HG02885 (cell line): Measurements from ENCODE around the gene GINS2.

ENCODE experiments used
- ATAC-seq: cut with Tn5 transposase; IDR thresholded peaks from one replicate; pipeline ENCODE4 v1.9.1; 2021; ENCODE audit warnings: mild to moderate bottlenecking; ENCODE audit not compliant: unreplicated experiment, poor library complexity

Gene GINS2

DNA sequence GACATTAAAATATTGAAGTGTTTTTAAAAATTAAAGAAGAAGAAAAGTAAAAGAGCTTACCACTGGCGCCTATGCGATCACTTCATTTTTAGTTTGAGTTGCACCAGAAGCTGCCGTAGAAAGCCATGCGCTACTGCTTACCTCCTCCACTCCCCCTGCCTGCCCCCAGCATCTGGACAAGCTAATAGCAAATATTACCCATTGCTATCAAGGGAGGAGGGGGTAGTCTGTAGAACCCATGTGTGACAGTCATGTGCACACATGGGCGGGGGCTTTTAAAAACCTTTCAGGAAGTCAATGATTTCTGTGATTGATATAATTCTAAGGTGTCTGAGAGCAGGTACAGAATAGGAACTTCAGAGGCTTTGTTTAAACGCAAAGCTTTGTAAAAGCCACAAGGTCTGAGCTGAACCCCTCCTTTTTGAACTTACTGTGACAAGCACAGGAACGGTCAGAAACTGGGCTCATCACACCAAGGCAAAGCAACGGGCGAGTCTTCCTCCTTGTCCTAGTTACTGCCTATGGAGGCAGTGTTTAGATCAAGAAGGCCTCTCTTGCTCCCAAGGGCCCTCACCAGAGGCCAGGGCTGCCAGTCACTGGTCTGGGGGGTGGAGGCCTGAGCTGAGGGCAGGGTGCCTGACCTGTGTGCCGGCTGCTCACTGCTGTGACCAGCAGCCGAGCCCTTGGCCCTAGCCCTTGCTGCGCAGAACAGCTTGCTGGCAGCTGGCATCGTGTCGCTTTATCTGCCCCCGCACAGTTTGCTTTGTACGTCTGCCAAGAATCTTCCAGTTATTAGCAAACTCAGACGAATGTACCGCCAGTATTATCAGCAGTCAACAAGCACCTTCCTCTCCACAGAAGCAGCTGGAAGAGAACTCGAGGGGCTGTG lies 15.0 kb downstream of the GINS2 start:
- ATAC-seq: no peak

DNA sequence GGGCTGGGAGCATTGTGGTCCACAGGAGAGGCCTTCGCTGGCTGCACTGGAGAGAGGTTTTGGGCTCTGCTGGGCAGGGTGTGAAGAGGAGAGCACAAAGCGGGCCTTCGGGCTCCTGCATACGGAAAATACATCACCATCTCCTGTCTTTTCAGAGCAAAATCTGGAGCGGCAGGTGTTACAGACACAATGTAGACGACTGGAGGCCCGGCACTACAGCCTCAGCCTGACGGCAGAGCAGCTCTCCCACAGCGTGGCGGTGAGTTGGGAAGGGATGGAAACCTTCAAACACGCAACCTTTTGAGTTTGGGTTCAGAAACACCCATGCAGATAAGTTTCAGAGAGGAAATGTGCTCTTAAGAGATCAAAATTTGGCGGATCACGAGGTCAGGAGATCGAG lies 17.9 kb downstream of the GINS2 start:
- no peak for ATAC-seq

DNA sequence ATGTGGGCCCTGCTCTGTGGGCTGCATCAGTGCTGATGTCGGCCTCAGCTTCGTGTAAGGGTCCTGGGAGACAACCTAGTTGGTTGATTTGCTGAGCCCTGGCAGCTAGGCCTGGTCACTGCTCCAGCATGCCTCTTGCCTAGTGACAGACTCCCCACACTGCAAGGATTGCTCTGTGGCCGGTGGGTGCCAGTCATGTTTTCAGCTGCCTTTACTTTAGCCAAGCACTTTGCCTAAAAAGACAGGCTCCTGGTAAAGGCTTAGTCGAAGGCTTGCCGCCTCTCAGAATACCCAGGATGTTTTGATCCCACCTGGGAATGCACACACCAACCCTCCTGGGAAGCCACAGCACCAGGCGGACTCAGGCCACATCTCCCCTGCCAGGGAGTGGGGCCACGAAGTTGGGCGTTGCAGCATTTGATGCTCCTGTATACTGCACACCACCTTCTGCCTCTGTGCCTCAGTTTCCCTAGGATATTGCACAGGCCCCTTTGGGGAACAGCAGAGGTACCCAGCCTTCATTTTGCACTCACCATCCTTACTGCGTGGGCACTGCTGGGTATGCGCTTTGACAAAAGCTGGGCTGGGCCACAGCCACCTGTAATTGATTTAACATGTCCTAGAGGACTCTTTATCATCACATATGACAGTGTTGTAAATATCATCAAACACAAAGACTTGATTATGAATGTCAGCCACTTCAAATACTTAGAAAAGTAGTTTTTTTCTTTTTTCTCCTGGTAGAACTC lies 19.9 kb downstream of the GINS2 start:
- no peak for ATAC-seq

DNA sequence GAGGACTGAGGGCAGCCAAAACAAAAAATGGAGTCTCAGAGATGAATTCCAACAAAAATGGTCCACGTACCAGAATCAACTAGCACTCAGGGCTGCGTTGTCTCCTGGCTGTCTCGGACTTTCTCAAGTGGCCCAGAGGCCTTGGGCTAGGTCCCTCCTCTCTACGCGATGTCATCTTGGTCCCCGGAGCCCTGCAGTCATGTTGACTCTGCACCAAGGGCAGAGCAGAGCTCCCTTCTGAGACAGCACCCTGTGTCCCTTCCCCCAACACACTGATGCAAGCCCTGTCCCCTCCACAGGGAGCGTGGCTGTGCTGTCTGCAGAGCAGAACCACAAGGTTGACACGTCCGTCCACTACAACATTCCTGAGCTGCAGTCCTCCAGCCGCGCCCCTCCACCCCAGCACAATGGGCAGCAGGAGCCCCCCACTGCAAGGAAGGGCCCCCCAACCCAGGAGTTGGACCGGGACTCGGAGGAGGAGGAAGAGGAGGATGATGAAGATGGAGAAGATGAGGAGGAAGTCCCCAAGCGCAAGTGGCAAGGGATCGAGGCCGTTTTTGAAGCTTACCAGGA lies 20.8 kb downstream of the GINS2 start:
- no peak for ATAC-seq

DNA sequence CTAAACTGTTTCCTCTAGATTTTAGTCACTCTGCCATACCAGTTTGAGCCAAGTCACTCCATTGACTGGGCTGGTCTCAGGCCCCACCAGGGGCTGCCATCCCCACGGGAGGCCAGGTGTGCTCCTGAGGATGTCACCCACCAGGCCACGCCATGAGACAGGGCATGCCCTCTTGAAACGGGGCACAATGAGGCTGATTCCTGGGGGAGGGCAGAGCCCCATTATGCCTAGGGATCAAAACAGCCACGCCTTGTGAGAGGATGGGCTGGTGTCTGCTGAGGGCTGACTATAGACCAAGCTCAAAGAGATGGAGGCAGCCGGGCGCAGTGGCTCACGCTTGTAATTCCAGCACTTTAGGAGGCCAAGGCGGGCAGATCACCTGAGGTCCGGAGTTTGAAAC lies 21.5 kb downstream of the GINS2 start:
- no peak for ATAC-seq

DNA sequence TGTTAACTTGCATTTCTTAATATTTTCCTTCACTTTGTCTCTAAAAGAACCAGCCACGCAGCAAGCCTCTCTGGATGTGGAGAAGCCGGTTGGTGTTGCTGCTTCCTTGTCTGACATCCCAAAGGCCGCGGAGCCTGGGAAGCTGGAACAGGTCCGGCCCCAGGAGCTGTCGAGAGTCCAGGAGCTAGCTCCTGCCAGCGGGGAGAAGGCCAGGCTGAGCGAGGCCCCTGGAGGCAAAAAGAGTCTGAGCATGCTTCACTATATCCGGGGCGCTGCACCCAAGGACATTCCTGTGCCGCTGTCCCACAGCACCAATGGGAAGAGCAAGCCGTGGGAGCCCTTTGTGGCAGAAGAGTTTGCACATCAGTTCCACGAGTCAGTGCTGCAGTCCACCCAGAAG lies 22.8 kb downstream of the GINS2 start:
- no peak for ATAC-seq

DNA sequence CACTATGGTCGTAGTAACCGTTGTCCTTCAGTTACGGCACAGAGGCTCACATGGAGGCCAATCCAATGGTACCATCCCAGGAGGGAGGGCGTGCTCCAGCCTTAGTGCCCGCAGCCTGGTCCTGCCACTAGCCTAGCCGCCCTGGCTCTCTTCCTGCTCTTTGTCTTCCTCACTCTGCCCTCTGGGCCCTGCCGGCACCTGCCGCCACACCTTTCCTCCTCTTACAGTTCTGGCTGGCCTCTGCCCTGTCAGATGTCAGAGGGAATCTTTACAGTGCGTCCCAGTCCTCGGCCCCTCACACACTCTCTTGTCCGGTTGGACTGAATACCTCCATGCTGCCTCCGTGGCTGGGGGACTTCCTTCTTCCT lies 23.4 kb downstream of the GINS2 start:
- no peak for ATAC-seq

DNA sequence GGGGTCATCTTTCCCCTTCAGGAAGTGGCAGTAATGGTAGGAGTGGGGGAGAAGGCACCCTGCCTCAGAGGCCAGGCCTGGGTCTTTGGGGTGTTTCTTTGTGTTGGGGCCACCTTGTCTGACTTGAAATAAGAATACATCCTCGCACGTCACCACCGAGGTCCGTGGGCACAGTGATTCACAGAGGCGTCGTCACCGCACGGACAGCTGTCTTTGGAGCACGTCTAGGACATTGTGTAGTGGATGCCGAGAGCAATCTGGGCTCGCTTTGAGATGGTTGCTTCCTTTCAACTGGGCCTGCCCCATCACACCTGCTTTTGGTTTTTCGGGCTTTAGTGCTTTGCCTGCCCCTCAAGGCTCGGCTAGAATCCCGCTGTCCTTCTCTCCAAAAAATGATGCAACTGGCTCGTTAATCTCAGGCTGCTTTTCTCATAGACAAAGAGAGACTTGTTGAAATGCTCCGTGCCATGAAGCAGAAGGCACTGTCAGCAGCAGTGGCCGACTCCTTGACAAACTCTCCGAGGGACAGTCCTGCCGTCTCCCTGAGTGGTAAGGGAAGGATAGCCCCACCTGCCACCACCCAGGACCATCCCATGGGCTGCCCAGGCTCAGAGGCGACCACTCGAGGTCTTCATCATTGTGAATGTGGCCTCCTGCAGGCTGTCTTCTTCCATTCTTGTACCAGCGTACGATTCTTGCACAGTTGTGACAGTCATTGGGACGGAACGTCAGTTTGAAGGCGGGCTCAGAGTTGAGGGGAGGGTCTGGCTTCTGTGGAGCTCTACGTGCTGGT lies 24.0 kb downstream of the GINS2 start:
- no peak for ATAC-seq

DNA sequence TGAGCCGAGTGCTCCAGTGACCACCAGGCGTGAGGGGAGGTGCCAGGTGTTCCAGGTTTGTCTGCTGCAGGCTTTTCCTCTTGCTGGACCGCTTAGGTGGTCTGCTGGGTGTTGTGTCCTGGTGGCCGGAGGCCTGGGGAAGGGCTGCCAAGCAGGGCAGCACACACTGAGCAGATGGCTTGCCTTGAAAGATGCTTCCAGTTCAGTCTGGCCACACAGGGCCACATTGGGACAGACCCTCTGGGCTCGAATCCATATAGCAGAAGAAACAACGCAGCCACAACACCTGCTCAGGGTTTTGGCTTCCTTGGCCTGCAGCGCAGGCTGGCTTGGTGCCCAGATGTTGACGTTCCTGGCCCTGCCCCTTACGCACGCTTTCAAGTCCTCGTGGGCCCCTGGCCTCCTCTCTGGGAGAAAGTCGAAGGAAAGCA lies 24.8 kb downstream of the GINS2 start:
- ATAC-seq: no peak

DNA sequence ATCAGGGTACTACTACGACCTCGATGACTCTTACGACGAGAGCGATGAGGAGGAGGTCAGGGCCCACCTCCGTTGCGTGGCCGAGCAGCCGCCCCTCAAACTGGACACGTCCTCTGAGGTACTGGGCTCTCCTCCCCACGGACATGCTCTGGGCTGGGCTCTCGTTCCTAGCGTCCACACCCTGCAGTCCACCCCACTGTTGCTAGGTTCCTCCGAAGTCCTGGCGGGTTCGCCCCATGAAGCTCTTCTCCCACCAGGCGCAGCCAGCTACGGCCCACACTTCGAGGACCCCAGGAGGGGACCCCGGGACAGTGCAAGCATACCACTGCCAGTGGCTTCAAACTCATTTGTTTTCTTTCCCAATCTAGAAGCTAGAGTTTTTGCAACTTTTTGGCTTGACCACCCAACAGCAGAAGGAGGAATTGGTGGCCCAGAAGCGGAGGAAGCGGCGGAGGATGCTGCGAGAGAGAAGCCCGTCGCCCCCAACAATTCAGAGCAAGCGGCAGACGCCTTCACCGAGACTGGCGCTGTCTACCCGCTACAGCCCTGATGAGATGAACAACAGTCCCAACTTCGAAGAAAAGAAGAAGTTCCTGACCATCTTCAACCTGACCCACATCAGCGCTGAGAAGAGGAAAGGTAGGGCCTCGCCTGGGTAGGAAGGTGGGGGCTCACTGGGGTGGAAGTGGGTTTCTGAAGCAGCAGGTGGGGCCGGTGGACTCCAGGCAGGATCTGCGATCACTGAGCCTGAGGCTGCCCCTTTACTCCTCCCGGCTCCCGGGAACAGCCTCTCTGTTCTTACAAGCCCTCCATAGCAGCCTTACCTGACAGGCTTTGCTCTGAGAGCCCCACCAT lies 25.6 kb downstream of the GINS2 start:
- no peak for ATAC-seq

DNA sequence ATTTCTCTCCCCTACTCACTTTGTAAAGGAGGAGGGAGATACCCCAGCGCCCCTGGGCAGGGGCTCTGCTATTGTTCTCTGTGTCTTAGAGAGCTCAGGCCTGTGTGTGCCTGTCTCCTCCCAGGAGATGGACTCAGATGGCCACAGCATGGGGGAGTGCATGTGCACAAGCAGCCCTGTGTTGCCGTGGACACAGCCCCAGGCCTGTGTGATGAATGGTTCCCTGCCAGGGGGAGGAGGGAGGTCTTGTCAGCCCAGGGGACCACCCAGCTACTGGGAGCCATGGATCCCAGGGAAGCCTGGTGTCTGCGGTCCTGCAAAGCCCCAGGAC lies 26.3 kb downstream of the GINS2 start:
- ATAC-seq: no peak

DNA sequence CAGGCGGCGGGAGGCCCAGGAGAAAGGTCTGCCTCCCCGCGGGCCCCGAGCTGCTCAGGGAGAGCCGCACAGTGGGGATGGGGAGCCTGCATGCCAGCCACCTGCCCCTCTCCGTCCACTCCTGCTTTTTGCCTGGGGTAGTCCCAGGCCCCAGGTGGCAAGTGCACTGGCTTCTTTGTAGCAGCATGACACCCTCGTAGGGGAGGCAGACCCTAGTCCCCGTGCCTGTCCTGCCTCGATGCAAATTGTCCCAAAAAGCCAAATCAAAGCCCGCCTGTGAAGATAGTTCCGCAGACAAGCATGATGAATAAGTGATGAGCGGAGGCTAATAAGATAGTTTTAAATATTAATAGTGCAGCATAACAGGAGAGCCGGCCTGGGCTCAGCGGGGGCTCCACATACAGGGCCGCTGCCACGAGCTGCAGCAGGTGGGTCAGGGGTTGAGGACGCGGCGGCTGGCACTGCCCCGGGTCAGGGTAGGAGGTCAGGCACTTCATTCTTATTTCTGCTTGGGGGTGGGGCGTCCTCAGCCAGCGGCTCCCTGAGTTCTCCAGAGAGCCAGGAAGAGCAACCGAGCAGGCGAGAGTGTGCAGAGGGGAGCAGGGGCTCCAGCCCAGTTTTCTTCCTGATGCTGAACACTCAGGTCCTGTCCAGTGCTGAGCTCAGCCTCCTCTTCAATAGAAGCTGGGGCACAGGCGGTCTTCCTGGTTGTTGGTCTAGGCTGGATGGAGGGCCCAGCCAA lies 26.8 kb downstream of the GINS2 start:
- ATAC-seq: no peak

DNA sequence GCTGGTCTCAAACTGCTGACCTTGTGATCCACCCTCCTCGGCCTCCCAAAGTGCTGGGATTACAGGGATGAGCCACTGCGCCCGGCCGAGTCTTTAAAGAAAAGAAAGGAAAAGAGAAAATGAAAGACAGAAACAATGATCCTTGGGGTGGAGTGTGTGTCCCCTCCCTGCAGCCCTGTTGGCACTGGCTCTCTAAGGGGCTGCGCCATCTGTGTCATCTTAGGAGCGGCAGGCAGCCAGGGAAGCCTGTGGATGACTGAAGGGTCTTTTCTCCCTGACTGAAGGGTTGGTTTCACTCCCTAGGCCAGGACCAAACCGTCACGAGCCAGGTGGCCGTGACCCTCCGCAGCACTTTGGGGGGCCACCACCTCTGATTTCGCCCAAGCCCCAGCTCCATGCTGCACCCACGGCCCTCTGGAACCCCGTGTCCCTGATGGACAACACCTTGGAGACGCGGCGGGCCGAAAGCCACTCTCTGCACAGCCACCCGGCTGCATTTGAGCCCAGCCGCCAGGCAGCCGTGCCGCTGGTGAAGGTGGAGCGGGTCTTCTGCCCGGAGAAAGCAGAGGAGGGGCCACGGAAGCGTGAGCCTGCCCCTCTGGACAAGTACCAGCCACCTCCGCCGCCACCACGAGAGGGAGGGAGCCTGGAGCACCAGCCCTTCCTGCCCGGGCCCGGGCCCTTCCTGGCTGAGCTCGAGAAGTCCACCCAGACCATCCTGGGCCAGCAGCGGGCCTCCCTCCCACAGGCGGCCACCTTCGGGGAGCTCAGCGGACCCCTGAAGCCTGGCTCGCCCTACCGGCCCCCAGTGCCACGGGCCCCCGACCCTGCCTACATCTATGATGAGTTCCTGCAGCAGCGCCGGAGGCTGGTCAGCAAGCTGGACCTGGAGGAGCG lies 27.7 kb downstream of the GINS2 start:
- ATAC-seq: no peak

DNA sequence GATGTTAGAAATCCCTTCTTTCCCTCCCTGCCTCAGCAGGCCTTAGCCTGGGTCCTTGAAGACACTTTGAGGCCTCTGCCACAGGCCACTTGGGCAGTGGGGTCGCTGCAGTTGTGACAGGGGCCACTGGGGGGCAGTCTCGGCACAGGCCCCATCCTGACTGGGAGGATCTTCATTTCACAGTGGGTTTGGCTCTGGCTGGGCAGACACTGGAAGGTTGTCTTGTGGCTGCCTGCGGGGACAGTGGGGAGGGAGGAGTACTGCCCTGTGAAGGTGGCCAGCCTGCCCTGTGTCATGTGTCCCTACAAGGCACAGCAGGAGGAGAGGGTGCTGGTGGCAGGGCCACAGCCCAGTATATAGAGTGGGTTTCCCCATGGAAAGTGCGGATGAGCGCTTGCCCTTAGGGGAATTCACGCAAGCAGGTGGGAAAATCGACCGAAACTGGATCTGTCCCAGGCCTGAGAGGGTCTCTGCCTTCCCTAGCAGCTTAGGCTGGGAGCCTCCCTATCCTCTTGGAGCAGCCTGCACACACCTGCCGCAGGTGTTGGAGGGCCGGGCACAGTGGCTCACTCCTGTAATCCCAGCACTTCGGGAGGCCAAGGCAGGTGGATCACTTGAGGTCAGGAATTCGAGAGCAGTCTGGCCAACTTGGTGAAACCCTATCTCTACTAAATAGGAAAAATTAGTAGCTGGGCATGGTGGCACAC lies 28.8 kb downstream of the GINS2 start:
- ATAC-seq: no peak

DNA sequence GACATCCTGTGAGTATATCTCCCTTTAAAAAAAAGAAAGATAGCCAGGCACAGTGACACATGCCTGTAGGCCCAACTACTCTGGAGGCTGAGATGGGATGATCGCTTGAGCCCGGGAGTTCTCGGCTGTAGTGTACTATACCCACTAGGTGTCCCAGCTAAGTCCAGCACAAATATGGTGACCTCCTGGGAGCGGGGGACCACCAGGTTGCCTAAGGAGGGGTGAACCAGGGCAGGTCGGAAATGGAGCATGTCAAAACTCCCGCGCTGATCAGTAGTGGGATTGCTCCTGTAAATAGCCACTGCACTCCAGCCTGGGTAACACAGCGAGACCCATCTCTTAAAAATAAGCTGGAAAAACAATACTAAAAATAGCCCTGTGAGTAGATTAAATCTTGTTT lies 29.4 kb downstream of the GINS2 start:
- ATAC-seq: no peak

DNA sequence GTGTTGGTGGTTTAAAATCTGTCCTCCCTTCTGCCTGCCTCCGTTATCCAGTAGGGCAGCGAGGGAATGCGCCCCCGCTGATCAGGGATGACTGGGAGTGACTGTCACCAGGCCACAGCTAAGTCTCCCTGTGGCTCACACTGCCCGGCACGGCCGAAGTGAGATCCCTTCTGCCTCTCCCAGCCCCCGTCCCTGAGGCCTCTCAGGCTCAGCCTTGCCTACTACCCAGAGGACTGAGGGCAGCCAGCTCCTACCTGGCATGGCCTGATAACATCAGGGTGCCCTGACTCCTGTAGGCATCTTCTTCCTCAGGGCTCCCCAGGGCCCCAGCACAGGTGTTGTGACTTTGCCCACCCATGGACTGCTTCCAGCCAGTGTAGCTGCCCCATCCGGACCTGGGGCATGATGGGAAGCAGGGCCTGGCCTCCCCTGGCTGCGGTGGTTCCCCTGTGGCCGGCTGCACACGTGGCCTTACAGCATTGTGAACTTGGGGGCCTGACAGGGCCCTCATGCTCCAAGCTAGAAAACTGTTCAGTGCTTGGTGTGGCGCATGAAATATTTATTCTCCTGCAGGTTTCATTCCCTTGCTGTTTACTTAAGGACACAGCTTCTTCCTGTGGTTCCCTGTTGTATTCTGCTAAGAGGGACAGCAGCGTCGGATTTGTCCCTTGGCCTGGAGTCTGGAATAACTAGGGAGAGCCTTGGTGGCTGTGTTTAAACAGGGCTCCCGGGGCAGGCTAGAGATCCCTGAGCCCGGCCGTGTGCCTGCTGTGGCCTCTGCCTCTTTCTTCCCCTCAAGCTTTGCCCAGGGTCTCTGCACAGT lies 30.0 kb downstream of the GINS2 start:
- no peak for ATAC-seq

DNA sequence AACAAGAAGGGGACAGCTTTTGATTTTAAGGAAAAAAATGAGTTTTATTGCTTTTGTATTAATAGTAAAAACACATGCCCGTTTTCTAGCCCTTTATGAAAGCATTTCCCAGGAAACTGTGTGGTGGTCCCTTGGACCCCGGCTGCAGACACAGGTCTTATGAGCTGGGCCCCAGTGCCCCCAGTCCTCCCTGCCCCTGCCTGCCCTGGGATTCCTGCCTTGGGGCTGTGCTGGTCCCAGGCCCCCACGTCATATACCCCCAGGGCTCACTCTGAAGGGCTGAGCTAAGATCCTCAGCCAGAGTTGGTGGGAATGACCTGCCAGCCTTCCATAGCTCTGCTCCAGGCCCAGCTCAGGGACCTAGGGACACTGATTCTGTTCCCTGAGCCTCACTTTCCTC lies 30.8 kb downstream of the GINS2 start:
- ATAC-seq: no peak
